ENCODE measurements around the gene NTSR2. TPM values are rescaled to one million over a fixed set of nuclear protein-coding genes. Genes with fewer than 3 reads are reported as not detected.

Gene NTSR2
- total RNA-seq, 4 donors from 2014 or later = not detected

GRCh38 chr2:11676640-11677039, 6.6 kb upstream of the NTSR2 start:
- Histone ChIP-seq H3K9me3 (no peaks in the 10 kb centered on the region), H3K4me3 (no peak overlapping the region), H3K27me3 (peaks cover 20% of the 10 kb centered on the region), H3K27ac (no peak overlapping the region), H3K36me3 (no peaks in the 10 kb centered on the region), H3K4me1 (no peaks in the 10 kb centered on the region)
- intact Hi-C loops (cut with DNase I; ENCODE audit: low total_unique reads) (no loop called here), in situ Hi-C loops (cut with MboI; ENCODE audit: low pct_ligation_motif_present in 1 of 4, low pct_unique_long_range_greater_than_20kb in 1 of 4, low sequenced_read_pairs in 3 of 4) (no loop called here)
- WGBS, 2 donors (ENCODE audit: low coverage in 1 of 2) = 61% methylated on average over 11 of the region's 11 CpGs; no CpG with 5 or more reads in 1 of the 2 donors
- TF ChIP-seq POLR2A (IDR thresholded peaks at IDR 0.05) = no peak
- no peak for DNase-seq

- Histone ChIP-seq H3K27ac (no peak overlapping the region), H3K9me3 (no peaks in the 10 kb centered on the region), H3K4me3 (no peak overlapping the region), H3K27me3 (peaks cover 21% of the 10 kb centered on the region), H3K36me3 (no peaks in the 10 kb centered on the region), H3K4me1 (no peaks in the 10 kb centered on the region)
- intact Hi-C loops (cut with DNase I; ENCODE audit: low total_unique reads) (no loop called here), in situ Hi-C loops (cut with MboI; ENCODE audit: low pct_ligation_motif_present in 1 of 4, low pct_unique_long_range_greater_than_20kb in 1 of 4, low sequenced_read_pairs in 3 of 4) (no loop called here)
- no peak for DNase-seq
- 76% methylated on average over 3 of the region's 3 CpGs; no CpG with 5 or more reads in 1 of the 2 donors for WGBS, 2 donors (ENCODE audit: low coverage in 1 of 2)
- no peak for TF ChIP-seq POLR2AphosphoS5 (IDR thresholded peaks at IDR 0.05)
- no peak for TF ChIP-seq CTCF (IDR thresholded peaks at IDR 0.05)
- no peak for TF ChIP-seq EP300 (IDR thresholded peaks at IDR 0.05; ENCODE audit: low read depth)
- no peak for TF ChIP-seq POLR2A (IDR thresholded peaks at IDR 0.05)
These were observed 5.6 kb upstream of the NTSR2 start for GRCh38 chr2:11675423-11676112.

GRCh38 chr2:11674983-11675382, 5.0 kb upstream of the NTSR2 start:
- DNase-seq = no peak
- in situ Hi-C loops (cut with MboI; ENCODE audit: low pct_ligation_motif_present in 1 of 4, low pct_unique_long_range_greater_than_20kb in 1 of 4, low sequenced_read_pairs in 3 of 4) (no loop called here), intact Hi-C loops (cut with DNase I; ENCODE audit: low total_unique reads) (no loop called here)
- H3K36me3 ChIP-seq = no peaks in the 10 kb centered on the region
- 84% methylated on average over 10 of the region's 10 CpGs; no CpG with 5 or more reads in 1 of the 2 donors for WGBS, 2 donors (ENCODE audit: low coverage in 1 of 2)
- H3K4me1 ChIP-seq = peaks cover 0 to 2% (median under 1%) of the 10 kb centered on the region in 4 donors
- H3K27me3 ChIP-seq = peaks cover 27% of the 10 kb centered on the region
- TF ChIP-seq POLR2AphosphoS5 (IDR thresholded peaks at IDR 0.05) (no peak), CTCF (IDR thresholded peaks at IDR 0.05) (no peak), EP300 (IDR thresholded peaks at IDR 0.05; ENCODE audit: low read depth) (no peak), POLR2A (IDR thresholded peaks at IDR 0.05) (no peak)
- H3K27ac ChIP-seq = no peak overlapping the region
- no peaks in the 10 kb centered on the region for H3K9me3 ChIP-seq
- no peak overlapping the region for H3K4me3 ChIP-seq

- WGBS, 2 donors (ENCODE audit: low coverage in 1 of 2) = 56 to 59% methylated on average over 3 of the region's 3 CpGs
These were observed 2.4 kb upstream of the NTSR2 start for GRCh38 chr2:11672407-11672806.

More at GRCh38 chr2:11672407-11672806, 2.4 kb upstream of the NTSR2 start:
- H3K27ac ChIP-seq = no peak overlapping the region
- no peak overlapping the region for H3K4me3 ChIP-seq
- no peaks in the 10 kb centered on the region for H3K9me3 ChIP-seq
- no peaks in the 10 kb centered on the region for H3K36me3 ChIP-seq
- in situ Hi-C loops (cut with MboI; ENCODE audit: low pct_ligation_motif_present in 1 of 4, low pct_unique_long_range_greater_than_20kb in 1 of 4, low sequenced_read_pairs in 3 of 4) (no loop called here), intact Hi-C loops (cut with DNase I; ENCODE audit: low total_unique reads) (no loop called here)
- DNase-seq = no peak
- peaks cover 0 to 7% (median 3%) of the 10 kb centered on the region in 4 donors for H3K4me1 ChIP-seq
- TF ChIP-seq EP300 (IDR thresholded peaks at IDR 0.05; ENCODE audit: low read depth) (no peak), POLR2AphosphoS5 (IDR thresholded peaks at IDR 0.05) (no peak), CTCF (IDR thresholded peaks at IDR 0.05) (no peak), POLR2A (IDR thresholded peaks at IDR 0.05) (no peak)
- peaks cover 33% of the 10 kb centered on the region for H3K27me3 ChIP-seq

All from transverse colon (tissue), 4 donors.